Caki2 (cell line): ENCODE results near the gene CRAT. TPM values are rescaled to one million over a fixed set of nuclear protein-coding genes. Genes with fewer than 3 reads are reported as not detected.

Experiments used
- DNase-seq: peaks from one replicate; pipeline ENCODE4 v3.0.0-alpha.2; 2015; ENCODE audit warnings: low read depth
- in situ Hi-C: cut with HindIII; loops from 2 replicates; pipeline ENCODE4 v1.10.0; 2016; ENCODE audit warnings: low sequenced_read_pairs, low pct_unique_long_range_greater_than_20kb, mixed read lengths
- total RNA-seq: library from RNA; depleted of rRNA; stranded (reverse); fragments of >200 nt; shearing (Covaris generic); gene quantifications from 2 replicates; pipeline ENCODE4 v1.2.3, GENCODE V29; 2014; ENCODE audit warnings: low replicate concordance

CRAT gene
- total RNA-seq, 1 experiment from 2014 or later, result 19.2 TPM

GRCh38 chr9:129100383-129101169 is 10.0 kb downstream of the CRAT start:
- DNase-seq, result no peak
- in situ Hi-C loops, result no loop called here

DNA sequence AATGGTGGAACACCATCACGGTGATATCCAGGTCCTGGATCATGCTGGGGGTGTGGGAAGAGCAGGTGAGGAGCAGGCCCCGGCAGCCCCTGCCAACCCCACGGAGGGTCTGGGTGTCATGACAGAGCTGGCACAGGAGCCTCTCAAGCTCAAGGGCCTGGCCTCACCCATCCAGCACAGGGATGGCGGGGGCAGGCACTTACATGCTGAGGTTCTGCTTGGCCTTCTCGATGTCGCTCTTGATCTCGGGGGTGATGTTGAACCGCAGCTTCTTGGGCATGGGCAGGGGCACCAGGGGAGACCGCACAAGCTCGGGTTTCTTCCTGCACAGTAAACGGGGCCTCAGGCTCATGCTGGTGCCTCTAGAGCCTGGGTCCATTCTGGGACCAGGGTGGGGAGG is 12.3 kb downstream of the CRAT start:
- in situ Hi-C loops, result no loop called here
- no peak for DNase-seq

DNA sequence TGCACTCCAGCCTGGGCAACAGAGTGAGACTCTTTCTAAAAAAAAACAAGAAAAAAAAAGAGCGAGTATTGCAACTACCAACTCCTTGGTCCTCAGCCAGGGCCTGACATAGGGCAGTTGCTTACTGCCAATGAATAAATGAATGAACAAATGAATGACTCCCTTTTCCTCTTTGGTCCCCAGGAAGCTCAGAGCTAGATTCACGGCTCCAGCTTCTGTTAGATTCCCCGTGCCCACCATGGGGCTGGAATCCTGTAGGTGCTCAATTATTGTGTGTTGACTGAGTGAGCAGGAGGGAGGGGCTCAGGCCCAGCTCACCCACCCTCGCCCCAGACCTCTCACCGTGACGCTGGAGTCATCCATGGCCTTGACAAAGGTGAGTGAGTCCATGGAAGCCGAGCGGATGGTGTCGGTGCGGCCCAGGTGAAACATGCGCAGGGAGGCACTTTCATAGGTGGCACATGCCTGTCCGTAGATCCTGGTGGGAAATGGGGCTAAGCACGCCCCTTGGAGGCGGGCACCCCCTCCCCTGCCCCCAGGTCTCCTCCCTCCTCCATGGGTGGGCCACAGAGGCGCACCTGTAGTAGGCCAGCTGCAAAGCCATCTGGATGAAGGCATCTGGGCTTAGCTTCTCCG is 12.8 kb downstream of the CRAT start:
- no peak for DNase-seq
- in situ Hi-C loops, result no loop called here

DNA sequence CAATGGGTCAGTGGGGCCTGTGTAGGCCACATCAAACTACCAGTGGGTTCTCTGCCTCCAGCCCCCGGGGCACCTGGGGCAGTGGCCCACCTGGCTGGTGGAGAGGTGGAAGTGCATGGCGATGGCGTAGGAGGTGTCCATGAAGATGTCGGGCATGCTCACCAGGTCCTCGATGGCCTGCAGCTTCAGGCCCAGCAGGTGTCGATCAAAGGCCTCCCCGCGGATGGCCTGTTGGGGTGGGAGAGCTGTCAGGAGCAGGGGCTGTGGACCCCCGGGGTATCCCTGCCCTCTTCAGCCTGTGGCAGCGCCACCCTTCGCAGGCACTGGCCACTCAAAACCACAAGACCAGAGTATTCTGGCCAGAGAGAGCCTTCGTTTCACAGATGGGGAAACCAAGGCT is 14.7 kb downstream of the CRAT start:
- no peak for DNase-seq
- in situ Hi-C loops, result no loop called here

GRCh38 chr9:129095170-129095667 is 15.4 kb downstream of the CRAT start:
- DNase-seq, result no peak
- in situ Hi-C loops, result no loop called here

GRCh38 chr9:129094387-129095169 is 16.0 kb downstream of the CRAT start:
- no peak for DNase-seq
- in situ Hi-C loops, result no loop called here

DNA sequence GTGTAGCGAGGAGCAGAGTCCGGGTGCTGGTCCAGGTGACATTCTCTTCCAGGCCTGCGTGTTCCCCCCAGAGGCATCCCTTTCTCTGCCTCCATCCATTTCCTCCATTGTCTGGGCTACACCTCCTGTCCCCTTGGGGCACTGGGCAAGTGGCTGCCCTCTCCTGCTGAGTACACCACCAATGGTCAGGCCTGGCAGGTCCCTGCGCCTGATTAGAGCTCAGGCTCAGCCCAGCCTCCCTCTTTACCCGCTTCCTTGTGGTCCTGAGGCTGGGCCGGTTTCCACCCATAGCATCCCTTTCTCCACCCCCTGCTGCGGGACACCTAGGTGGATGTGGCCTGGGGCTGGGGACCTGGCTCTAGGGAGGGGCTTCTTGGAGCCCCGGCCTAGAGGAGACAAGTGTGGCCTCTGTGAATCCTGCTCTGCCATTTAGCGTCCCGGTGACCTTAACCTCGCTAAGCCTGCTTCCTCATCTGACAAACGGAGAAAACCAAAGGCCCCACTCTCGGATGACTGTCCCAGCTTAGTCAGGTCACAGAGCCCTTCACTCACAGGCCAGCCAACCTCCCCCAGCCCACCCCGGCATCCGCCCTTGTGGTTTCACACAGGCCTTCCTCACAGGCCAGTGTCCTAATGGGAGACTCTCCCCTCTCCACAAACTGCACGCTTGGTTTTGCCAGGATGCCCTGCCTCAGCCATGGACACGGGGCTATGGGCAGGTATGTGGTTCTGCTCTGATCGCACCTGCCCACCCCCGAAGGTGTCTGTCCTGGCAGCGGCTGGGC is 16.8 kb downstream of the CRAT start:
- no peak for DNase-seq
- in situ Hi-C loops, result no loop called here

GRCh38 chr9:129089246-129089645 is 21.3 kb downstream of the CRAT start:
- in situ Hi-C loops, result no loop called here
- no peak for DNase-seq

- DNase-seq, result no peak
- in situ Hi-C loops, result no loop called here
These were observed 26.5 kb downstream of the CRAT start for GRCh38 chr9:129084087-129084486.

- in situ Hi-C loops, result no loop called here
- no peak for DNase-seq
These were observed 29.1 kb downstream of the CRAT start for GRCh38 chr9:129081388-129081904.

- DNase-seq, result peak; percentile 99
- in situ Hi-C loops, result no loop called here
These were observed 29.8 kb downstream of the CRAT start, which contains the start of gene DOLPP1 for GRCh38 chr9:129080601-129081387. Gene DOLPP1, plus strand, starts transcription at chr9:129081111. Its CDS starts 21 bp downstream, at chr9:129081132.

DNA sequence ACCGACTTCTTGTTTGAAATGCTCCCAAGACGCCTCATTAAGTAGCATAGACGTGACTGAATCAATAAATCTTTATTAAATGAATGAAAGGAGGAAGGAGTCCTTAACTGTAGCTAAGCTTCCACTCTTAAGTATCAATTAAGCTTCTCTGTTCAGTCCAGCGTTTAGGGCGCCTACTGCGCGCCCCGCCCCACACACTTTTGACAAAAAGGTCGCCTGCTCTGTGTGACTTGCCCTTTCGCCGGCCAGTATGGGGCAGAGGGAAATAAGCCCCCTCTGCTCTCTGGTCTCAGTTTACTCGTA is 30.3 kb downstream of the CRAT start:
- in situ Hi-C loops, result no loop called here
- peak; percentile 7 for DNase-seq

GRCh38 chr9:129079829-129080228 is 30.8 kb downstream of the CRAT start:
- in situ Hi-C loops, result no loop called here
- DNase-seq, result no peak

GRCh38 chr9:129078691-129079503 is 31.7 kb downstream of the CRAT start:
- no peak for DNase-seq
- in situ Hi-C loops, result no loop called here

GRCh38 chr9:129077236-129077635 is 33.4 kb downstream of the CRAT start:
- in situ Hi-C loops, result no loop called here
- no peak for DNase-seq

- in situ Hi-C loops, result no loop called here
These were observed 34.0 kb downstream of the CRAT start for GRCh38 chr9:129076640-129077037.

More at GRCh38 chr9:129076640-129077037, 34.0 kb downstream of the CRAT start:
- DNase-seq, result no peak
